Neural cell (in vitro differentiated cells): ENCODE results near the gene ZSWIM5. TPM values are rescaled to one million over a fixed set of nuclear protein-coding genes. Genes with fewer than 3 reads are reported as not detected.
"Not testable (repeated sequence)": the region's sequence is repeated elsewhere in the genome, so short reads cannot be mapped to it uniquely, and the experiment has no call there.

Experiments used
- H2AFZ ChIP-seq: fragments of 200-600, 300-800 bp; sonication (generic), shearing (Covaris generic); 2 replicates; pipeline ENCODE4 v1.6.0; 2014; ENCODE audit warnings: low read depth, mild to moderate bottlenecking, antibody characterized with exemption, low read length, moderate library complexity
- H3F3A ChIP-seq: fragments of 200-600 bp; shearing (Covaris generic); 2 replicates; pipeline ENCODE4 v1.6.1; 2016; ENCODE audit warnings: mild to moderate bottlenecking, moderate library complexity, mixed read lengths, antibody characterized with exemption, low read length; ENCODE audit not compliant: insufficient read depth, poor library complexity, severe bottlenecking
- H3K27ac ChIP-seq: fragments of 200-600, 300-800 bp; sonication (generic), shearing (Covaris generic); 2 replicates; pipeline ENCODE4 v1.5.1; 2014; ENCODE audit warnings: mild to moderate bottlenecking, low read length, moderate library complexity
- H3K27me3 ChIP-seq: fragments of 300-800, 200-600 bp; sonication (generic), shearing (Covaris generic); 2 replicates; pipeline ENCODE4 v1.6.0; 2014; ENCODE audit warnings: mild to moderate bottlenecking, low read depth, low read length, moderate library complexity; ENCODE audit not compliant: insufficient read depth
- H3K36me3 ChIP-seq: fragments of 300-800, 200-600 bp; sonication (generic), shearing (Covaris generic); 2 replicates; pipeline ENCODE4 v1.5.1; 2014; ENCODE audit warnings: mild to moderate bottlenecking, antibody characterized with exemption, low read length, moderate library complexity; ENCODE audit not compliant: insufficient read depth
- H3K4me2 ChIP-seq: fragments of 300-800, 200-600 bp; sonication (generic), shearing (Covaris generic); 2 replicates; pipeline ENCODE4 v1.6.0; 2014; ENCODE audit warnings: mild to moderate bottlenecking, low read length
- H3K4me3 ChIP-seq: fragments of 300-800, 200-600 bp; sonication (generic), shearing (Covaris generic); 2 replicates; pipeline ENCODE4 v1.5.1; 2014; ENCODE audit warnings: mild to moderate bottlenecking, low read length, moderate library complexity
- H3K79me2 ChIP-seq: fragments of 200-600 bp; shearing (Covaris generic); replicated peaks from 2 replicates; pipeline ENCODE4 v1.6.0; 2014; ENCODE audit warnings: mild to moderate bottlenecking, low read length, moderate library complexity; ENCODE audit not compliant: insufficient read depth
- H3K9ac ChIP-seq: fragments of 300-800, 200-600 bp; sonication (generic), shearing (Covaris generic); 2 replicates; pipeline ENCODE4 v1.6.1; 2016; ENCODE audit warnings: mild to moderate bottlenecking, low read length, mixed read lengths
- H3K9me2 ChIP-seq: fragments of 200-600 bp; shearing (Covaris generic); 2 replicates; pipeline ENCODE4 v1.6.1; 2016; ENCODE audit warnings: mild to moderate bottlenecking, low read length, mixed read lengths; ENCODE audit not compliant: insufficient read depth
- H3K9me3 ChIP-seq: fragments of 200-600, 300-800 bp; sonication (generic), shearing (Covaris generic); 2 replicates; pipeline ENCODE4 v1.6.1; 2016; ENCODE audit warnings: mild to moderate bottlenecking, mixed run types, low read length, moderate library complexity, mixed read lengths
- H4K20me1 ChIP-seq: fragments of 200-600 bp; shearing (Covaris generic); 2 replicates; pipeline ENCODE4 v1.6.1; 2016; ENCODE audit warnings: mild to moderate bottlenecking, mixed run types; ENCODE audit not compliant: insufficient read depth
- EP300 ChIP-seq: fragments of 450-650 bp; conservative IDR thresholded peaks from 2 replicates; pipeline ENCODE4 v1.6.1; 2014; ENCODE audit warnings: antibody characterized with exemption, mild to moderate bottlenecking, moderate library complexity; ENCODE audit not compliant: poor library complexity, severe bottlenecking
- EZH2 ChIP-seq: fragments of 200-600, 300-800 bp; shearing (Covaris generic), sonication (generic); IDR thresholded peaks from 2 replicates; pipeline ENCODE4 v1.6.1; 2014; ENCODE audit warnings: antibody characterized with exemption, low read length, borderline replicate concordance, mild to moderate bottlenecking; ENCODE audit not compliant: insufficient read depth, poor library complexity, severe bottlenecking
- MXI1 ChIP-seq: fragments of 450-650 bp; conservative IDR thresholded peaks from 2 replicates; pipeline ENCODE4 v1.6.1; 2014; ENCODE audit warnings: antibody characterized with exemption, mild to moderate bottlenecking; ENCODE audit not compliant: poor library complexity, severe bottlenecking
- POLR2AphosphoS5 ChIP-seq: IDR thresholded peaks from 2 replicates; pipeline ENCODE4 v1.6.1; 2012
- RAD21 ChIP-seq: fragments of 450-650 bp; conservative IDR thresholded peaks from 2 replicates; pipeline ENCODE4 v1.6.1; 2014; ENCODE audit warnings: antibody characterized with exemption, mild to moderate bottlenecking, moderate library complexity
- SMC3 ChIP-seq: fragments of 450-650 bp; conservative IDR thresholded peaks from 2 replicates; pipeline ENCODE4 v1.6.1; 2014; ENCODE audit warnings: antibody characterized with exemption, mild to moderate bottlenecking, moderate library complexity; ENCODE audit not compliant: poor library complexity
- TAF1 ChIP-seq: IDR thresholded peaks from 2 replicates; pipeline ENCODE4 v1.6.1; 2012; ENCODE audit warnings: low read depth
- polyA plus RNA-seq: library from polyadenylated mRNA; depleted of rRNA; stranded (reverse); fragments of >200 nt; gene quantifications from 2 replicates; pipeline ENCODE4 v1.2.3, GENCODE V29; 2014
- TF ChIP-seq, protein P1 (sequence below): IDR thresholded peaks from 2 replicates; pipeline ENCODE4 v1.6.1; 2012; ENCODE audit warnings: borderline replicate concordance
- TF ChIP-seq, protein P2 (sequence below): fragments of 450-650 bp; IDR thresholded peaks from 2 replicates; pipeline ENCODE4 v1.5.1; 2014; ENCODE audit warnings: antibody characterized with exemption, mild to moderate bottlenecking, moderate library complexity; ENCODE audit not compliant: poor library complexity, severe bottlenecking

The ZSWIM5 gene
- polyA plus RNA-seq, 1 donor from 2014 or later: 27.2 TPM

DNA sequence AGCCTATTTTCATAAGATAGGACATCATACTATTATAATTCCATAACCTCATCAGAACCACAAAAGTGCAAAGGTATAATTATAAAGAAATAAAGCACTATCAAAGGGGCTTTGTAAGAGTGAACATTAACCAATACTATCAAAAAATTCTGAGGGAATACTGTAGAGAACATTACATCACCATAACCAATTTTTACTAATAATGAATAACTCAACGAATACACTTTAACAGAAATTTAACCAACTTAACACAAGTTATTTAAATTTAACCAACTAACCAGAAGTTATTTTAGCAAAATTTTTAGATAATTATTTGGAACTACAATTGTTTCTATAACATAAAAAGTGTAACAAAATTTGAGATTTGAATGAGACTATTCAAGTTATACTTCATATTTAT is 34.8 kb downstream of the ZSWIM5 start:
- peaks cover 16% of the 10 kb centered on the region for H3K79me2 ChIP-seq
- no peaks in the 10 kb centered on the region for H3F3A ChIP-seq
- no peaks in the 10 kb centered on the region for H3K9me3 ChIP-seq
- TF ChIP-seq TAF1 (no peak), POLR2AphosphoS5 (no peak), RAD21 (no peak), EZH2 (no peak), SMC3 (no peak), MXI1 (no peak), EP300 (no peak)
- TF ChIP-seq, protein P1, sequence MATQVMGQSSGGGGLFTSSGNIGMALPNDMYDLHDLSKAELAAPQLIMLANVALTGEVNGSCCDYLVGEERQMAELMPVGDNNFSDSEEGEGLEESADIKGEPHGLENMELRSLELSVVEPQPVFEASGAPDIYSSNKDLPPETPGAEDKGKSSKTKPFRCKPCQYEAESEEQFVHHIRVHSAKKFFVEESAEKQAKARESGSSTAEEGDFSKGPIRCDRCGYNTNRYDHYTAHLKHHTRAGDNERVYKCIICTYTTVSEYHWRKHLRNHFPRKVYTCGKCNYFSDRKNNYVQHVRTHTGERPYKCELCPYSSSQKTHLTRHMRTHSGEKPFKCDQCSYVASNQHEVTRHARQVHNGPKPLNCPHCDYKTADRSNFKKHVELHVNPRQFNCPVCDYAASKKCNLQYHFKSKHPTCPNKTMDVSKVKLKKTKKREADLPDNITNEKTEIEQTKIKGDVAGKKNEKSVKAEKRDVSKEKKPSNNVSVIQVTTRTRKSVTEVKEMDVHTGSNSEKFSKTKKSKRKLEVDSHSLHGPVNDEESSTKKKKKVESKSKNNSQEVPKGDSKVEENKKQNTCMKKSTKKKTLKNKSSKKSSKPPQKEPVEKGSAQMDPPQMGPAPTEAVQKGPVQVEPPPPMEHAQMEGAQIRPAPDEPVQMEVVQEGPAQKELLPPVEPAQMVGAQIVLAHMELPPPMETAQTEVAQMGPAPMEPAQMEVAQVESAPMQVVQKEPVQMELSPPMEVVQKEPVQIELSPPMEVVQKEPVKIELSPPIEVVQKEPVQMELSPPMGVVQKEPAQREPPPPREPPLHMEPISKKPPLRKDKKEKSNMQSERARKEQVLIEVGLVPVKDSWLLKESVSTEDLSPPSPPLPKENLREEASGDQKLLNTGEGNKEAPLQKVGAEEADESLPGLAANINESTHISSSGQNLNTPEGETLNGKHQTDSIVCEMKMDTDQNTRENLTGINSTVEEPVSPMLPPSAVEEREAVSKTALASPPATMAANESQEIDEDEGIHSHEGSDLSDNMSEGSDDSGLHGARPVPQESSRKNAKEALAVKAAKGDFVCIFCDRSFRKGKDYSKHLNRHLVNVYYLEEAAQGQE: no peak
- TF ChIP-seq, protein P2, sequence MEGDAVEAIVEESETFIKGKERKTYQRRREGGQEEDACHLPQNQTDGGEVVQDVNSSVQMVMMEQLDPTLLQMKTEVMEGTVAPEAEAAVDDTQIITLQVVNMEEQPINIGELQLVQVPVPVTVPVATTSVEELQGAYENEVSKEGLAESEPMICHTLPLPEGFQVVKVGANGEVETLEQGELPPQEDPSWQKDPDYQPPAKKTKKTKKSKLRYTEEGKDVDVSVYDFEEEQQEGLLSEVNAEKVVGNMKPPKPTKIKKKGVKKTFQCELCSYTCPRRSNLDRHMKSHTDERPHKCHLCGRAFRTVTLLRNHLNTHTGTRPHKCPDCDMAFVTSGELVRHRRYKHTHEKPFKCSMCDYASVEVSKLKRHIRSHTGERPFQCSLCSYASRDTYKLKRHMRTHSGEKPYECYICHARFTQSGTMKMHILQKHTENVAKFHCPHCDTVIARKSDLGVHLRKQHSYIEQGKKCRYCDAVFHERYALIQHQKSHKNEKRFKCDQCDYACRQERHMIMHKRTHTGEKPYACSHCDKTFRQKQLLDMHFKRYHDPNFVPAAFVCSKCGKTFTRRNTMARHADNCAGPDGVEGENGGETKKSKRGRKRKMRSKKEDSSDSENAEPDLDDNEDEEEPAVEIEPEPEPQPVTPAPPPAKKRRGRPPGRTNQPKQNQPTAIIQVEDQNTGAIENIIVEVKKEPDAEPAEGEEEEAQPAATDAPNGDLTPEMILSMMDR: no peak
- no peaks in the 10 kb centered on the region for H3K36me3 ChIP-seq
- H3K9me2 ChIP-seq: no peaks in the 10 kb centered on the region
- no peaks in the 10 kb centered on the region for H4K20me1 ChIP-seq
- no peak overlapping the region for H3K4me3 ChIP-seq
- no peaks in the 10 kb centered on the region for H3K27me3 ChIP-seq
- no peak overlapping the region for H3K9ac ChIP-seq
- no peak overlapping the region for H3K4me2 ChIP-seq
- no peak overlapping the region for H2AFZ ChIP-seq
- H3K27ac ChIP-seq: no peak overlapping the region

DNA sequence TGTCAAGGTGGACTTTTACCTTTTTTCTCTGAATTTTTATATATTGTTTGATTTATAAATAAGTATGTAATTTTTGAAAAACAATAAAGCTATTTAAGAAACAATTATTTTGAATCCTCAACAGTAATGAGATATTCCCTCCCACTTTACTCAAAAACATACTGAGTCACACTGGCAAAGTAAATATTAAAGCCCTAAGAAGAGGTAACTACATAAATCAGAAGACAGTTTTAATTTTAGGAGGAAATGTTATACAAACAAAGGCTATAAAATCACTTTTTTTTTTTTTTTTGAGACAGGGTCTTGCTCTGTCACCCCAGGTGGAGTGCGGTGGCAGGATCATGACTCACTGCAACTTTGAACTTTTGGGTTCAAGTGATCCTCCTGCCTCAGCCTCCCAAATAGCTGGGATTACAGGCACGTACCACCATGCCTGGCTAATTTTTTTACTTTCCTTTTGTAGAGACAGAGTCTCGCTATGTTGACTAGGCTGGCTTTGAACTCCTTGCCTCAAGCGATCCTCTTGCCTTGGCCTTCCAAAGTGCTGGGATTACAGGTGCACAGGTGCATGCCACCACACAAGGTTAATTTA is 36.2 kb downstream of the ZSWIM5 start:
- H3K79me2 ChIP-seq: peaks cover 16% of the 10 kb centered on the region
- no peak overlapping the region for H3K9ac ChIP-seq
- TF ChIP-seq EZH2: no peak
- TF ChIP-seq, protein P1: no peak
- TF ChIP-seq RAD21: no peak
- TF ChIP-seq TAF1: no peak
- TF ChIP-seq EP300: no peak
- TF ChIP-seq MXI1: no peak
- no peak for TF ChIP-seq SMC3
- TF ChIP-seq POLR2AphosphoS5: no peak
- TF ChIP-seq, protein P2: no peak
- H3K4me3 ChIP-seq: no peak overlapping the region
- H3K9me3 ChIP-seq: no peaks in the 10 kb centered on the region
- H3K27ac ChIP-seq: no peak overlapping the region
- H2AFZ ChIP-seq: no peak overlapping the region
- no peaks in the 10 kb centered on the region for H3F3A ChIP-seq
- no peaks in the 10 kb centered on the region for H4K20me1 ChIP-seq
- no peaks in the 10 kb centered on the region for H3K27me3 ChIP-seq
- H3K36me3 ChIP-seq: no peaks in the 10 kb centered on the region
- H3K4me2 ChIP-seq: no peak overlapping the region
- H3K9me2 ChIP-seq: no peaks in the 10 kb centered on the region

DNA sequence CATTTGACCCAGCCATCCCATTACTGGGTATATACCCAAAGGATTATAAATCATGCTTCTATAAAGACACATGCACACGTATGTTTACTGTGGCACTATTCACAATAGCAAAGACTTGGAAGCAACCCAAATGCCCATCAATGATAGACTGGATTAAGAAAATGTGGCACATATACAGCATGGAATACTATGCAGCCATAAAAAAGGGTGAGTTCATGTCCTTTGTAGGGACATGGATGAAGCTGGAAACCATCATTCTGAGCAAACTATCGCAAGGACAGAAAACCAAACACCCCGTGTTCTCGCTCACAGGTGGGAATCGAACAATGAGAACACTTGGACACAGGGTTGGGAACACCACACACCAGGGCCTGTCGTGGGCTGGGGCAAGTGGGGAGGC is 38.5 kb downstream of the ZSWIM5 start:
- not testable (repeated sequence) for H3K27ac ChIP-seq, H2AFZ ChIP-seq, H3K27me3 ChIP-seq, H3F3A ChIP-seq, H3K4me3 ChIP-seq, H3K36me3 ChIP-seq, H4K20me1 ChIP-seq, H3K79me2 ChIP-seq, H3K9me3 ChIP-seq, H3K4me2 ChIP-seq, H3K9me2 ChIP-seq, H3K9ac ChIP-seq
